ENCODE results near the gene MTG2. TPM values are rescaled to one million over a fixed set of nuclear protein-coding genes. Genes with fewer than 3 reads are reported as not detected.
A peak's percentile ranks its signal among the peaks of the same experiment; 100 is the strongest.

The MTG2 gene
- total and polyA plus RNA-seq, 2 of the 13 experiments (the other 11 are each of a cell fraction or from before 2014, with no cell fraction given), result 20.4 to 37.8 TPM

DNA sequence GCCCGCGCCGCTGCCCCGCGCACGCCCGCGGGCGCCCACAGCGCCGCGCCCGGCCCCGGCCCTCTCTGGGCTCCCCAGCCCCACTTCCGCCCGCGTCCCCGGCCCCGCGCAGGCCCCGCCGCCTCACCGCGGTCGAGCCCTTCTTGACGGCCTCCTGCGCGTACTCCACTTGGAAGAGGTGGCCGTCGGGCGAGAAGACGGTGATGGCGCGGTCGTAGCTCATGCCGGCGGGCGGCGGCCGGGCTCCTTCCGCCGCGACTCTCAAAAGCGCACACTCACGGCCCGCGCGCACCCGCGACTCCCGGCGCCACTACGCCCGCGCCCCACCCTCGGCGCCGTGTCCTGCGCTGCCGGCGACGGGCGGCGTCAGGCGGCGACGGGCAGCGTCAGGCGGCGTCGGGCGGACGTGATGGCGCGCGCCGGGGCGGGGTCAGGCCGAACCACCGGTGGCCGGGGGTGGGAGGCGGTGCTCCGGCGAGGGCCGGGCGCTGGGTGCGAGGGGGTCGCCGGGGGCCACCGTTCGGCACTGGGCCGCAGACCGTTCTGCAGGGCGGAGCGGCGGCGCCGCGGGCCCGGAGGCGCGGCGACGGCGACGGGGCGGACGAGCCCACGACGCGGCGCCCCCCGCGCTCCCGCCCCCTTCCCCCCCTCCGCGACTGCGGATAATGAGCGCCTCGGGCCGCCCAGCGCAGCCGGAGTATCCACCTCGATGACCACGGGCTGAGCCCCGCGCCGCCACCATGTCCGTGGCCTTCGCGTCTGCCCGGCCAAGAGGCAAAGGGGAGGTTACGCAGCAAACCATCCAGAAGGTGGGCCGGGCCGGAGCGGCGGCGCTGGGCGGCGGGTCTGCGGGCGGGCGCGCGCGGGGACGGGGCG, 39.5 kb upstream of the MTG2 start, which contains the start of the genes PSMA7 and SS18L1 (continued):
- TF ChIP-seq, protein P1, sequence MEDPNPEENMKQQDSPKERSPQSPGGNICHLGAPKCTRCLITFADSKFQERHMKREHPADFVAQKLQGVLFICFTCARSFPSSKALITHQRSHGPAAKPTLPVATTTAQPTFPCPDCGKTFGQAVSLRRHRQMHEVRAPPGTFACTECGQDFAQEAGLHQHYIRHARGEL (CRISPR knock-in tag; IDR thresholded peaks at IDR 0.05), result no peak
- TF ChIP-seq ZNF24 (IDR thresholded peaks at IDR 0.05), result no peak
- TF ChIP-seq ZNF678 (CRISPR knock-in tag; IDR thresholded peaks at IDR 0.05), result no peak
- TF ChIP-seq ZNF570 (CRISPR knock-in tag; IDR thresholded peaks at IDR 0.05; ENCODE audit: borderline replicate concordance), result no peak
- TF ChIP-seq ZFP90 (CRISPR knock-in tag; IDR thresholded peaks at IDR 0.05; ENCODE audit: borderline replicate concordance), result no peak
- TF ChIP-seq GLMP (CRISPR knock-in tag; IDR thresholded peaks at IDR 0.05; ENCODE audit: borderline replicate concordance), result no peak
- TF ChIP-seq POLR2A (IDR thresholded peaks at IDR 0.05; ENCODE audit: insufficient read depth in 1 of 2, low read depth in 2 of 2, low read length in 2 of 2), result peak; percentile 74 to 93
- no peak for TF ChIP-seq PHF21A (CRISPR knock-in tag; IDR thresholded peaks at IDR 0.05)
- TF ChIP-seq ZNF33A (CRISPR knock-in tag; IDR thresholded peaks at IDR 0.05; ENCODE audit: borderline replicate concordance), result no peak
- TF ChIP-seq RBM39 (IDR thresholded peaks at IDR 0.05; ENCODE audit: low read depth, low read length, poor library complexity, severe bottlenecking), result peak; percentile 45
- TF ChIP-seq YEATS2 (CRISPR knock-in tag; IDR thresholded peaks at IDR 0.05; ENCODE audit: borderline replicate concordance), result peak; percentile 41
- TF ChIP-seq ZNF569 (CRISPR knock-in tag; IDR thresholded peaks at IDR 0.05; ENCODE audit: borderline replicate concordance), result no peak
- no peak for TF ChIP-seq XBP1 (CRISPR knock-in tag; IDR thresholded peaks at IDR 0.05)
- TF ChIP-seq MBNL3 (CRISPR knock-in tag; conservative IDR thresholded peaks at IDR 0.05), result no peak
- 0 out of 2 replicates have a peak, but pooled peaks have one; percentile 76 for TF ChIP-seq MYNN (CRISPR knock-in tag; IDR thresholded peaks at IDR 0.05; ENCODE audit: low read depth)
- peak; percentile 42; the same call in 1 of the 2 replicates for TF ChIP-seq ZNF160 (CRISPR knock-in tag; IDR thresholded peaks at IDR 0.05)
- TF ChIP-seq, protein P2, sequence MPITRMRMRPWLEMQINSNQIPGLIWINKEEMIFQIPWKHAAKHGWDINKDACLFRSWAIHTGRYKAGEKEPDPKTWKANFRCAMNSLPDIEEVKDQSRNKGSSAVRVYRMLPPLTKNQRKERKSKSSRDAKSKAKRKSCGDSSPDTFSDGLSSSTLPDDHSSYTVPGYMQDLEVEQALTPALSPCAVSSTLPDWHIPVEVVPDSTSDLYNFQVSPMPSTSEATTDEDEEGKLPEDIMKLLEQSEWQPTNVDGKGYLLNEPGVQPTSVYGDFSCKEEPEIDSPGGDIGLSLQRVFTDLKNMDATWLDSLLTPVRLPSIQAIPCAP (CRISPR knock-in tag; IDR thresholded peaks at IDR 0.05; ENCODE audit: low read depth), result no peak
- peak; percentile 70; the same call in 1 of the 2 replicates for TF ChIP-seq ZNF672 (CRISPR knock-in tag; IDR thresholded peaks at IDR 0.05)
- TF ChIP-seq, protein P3, sequence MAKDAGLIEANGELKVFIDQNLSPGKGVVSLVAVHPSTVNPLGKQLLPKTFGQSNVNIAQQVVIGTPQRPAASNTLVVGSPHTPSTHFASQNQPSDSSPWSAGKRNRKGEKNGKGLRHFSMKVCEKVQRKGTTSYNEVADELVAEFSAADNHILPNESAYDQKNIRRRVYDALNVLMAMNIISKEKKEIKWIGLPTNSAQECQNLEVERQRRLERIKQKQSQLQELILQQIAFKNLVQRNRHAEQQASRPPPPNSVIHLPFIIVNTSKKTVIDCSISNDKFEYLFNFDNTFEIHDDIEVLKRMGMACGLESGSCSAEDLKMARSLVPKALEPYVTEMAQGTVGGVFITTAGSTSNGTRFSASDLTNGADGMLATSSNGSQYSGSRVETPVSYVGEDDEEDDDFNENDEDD (CRISPR knock-in tag; IDR thresholded peaks at IDR 0.05; ENCODE audit: borderline replicate concordance), result peak; percentile 72
- no peak for TF ChIP-seq ZNF235 (CRISPR knock-in tag; IDR thresholded peaks at IDR 0.05; ENCODE audit: borderline replicate concordance)
- 0 out of 2 replicates have a peak, but pooled peaks have one; percentile 42 for TF ChIP-seq SIX1 (CRISPR knock-in tag; IDR thresholded peaks at IDR 0.05; ENCODE audit: borderline replicate concordance)
- no peak for TF ChIP-seq FOSL1 (CRISPR knock-in tag; IDR thresholded peaks at IDR 0.05; ENCODE audit: borderline replicate concordance)
- TF ChIP-seq SNAI1 (CRISPR knock-in tag; IDR thresholded peaks at IDR 0.05; ENCODE audit: borderline replicate concordance), result no peak
- no peak for TF ChIP-seq ZNF326 (CRISPR knock-in tag; IDR thresholded peaks at IDR 0.05; ENCODE audit: borderline replicate concordance)
- TF ChIP-seq GATAD1 (CRISPR knock-in tag; IDR thresholded peaks at IDR 0.05), result peak; percentile 64; the same call in 1 of the 2 replicates
- TF ChIP-seq REPIN1 (CRISPR knock-in tag; IDR thresholded peaks at IDR 0.05; ENCODE audit: borderline replicate concordance, low read depth), result 0 out of 2 replicates have a peak, but pooled peaks have one; percentile 62

Data from HepG2 (cell line).